Stimulated activated CD4-positive, alpha-beta T cell treated with anti-CD3 and anti-CD28 coated beads, Interleukin-12 subunit alpha, Interleukin-12 subunit beta, amount 100 ng/mL, for 24 hours (primary cell): ENCODE results near the gene SETD5.
A peak's percentile ranks its signal among the peaks of the same experiment; 100 is the strongest.

Experiments used
- DNase-seq, 2 experiments: peaks; one replicate each; pipeline ENCODE4 v3.0.0-alpha.2; 2020; ENCODE audit warnings: low read depth in 2 of 2

The SETD5 gene

GRCh38 chr3:9397332-9397905 lies at the start of gene SETD5:
SETD5 (plus strand) TSS chr3:9397615; CDS start chr3:9428939, 31,324 bp downstream.
- DNase-seq, result peak; percentile 99

DNA sequence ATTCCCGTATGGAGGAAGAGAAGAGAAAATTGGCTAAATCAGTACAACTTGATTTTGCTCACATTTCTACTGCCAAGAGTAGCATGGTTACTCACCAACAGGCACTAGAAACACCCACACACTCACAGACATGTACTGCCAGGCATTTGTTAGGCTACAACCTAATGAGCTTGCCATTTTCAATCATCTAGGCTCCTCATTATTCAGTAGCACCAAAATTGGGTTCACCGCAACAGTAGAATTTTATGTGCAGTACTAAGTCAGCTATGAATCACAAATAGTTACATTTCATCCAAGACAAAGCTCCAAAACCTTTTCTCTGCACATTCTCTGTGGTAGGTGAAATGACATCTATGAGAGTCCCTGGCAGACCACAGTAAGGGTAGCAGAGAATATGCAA lies 49.5 kb upstream of the SETD5 start:
- no peak for DNase-seq

- no peak for DNase-seq
These were observed 47.9 kb upstream of the SETD5 start for GRCh38 chr3:9349321-9350117.

DNA sequence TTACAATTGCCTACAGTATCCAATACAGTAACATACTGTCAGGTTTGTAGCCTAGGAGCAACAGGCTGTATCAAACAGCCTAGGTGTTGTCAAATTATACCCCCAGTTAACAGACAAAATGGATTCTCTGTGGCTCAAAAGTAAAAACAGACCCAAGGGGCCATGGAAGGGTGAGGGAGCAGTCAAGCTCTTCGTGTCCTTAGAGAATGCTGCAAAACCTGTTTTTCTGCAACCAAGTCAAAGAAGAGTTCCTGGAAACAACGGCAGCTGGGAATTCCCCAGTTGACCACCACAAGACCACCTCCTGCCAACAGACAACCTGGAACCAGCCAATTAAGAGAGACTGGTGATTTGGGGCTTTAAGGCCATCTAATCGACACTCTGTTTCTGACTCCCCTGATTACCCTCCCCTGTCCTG lies 45.7 kb upstream of the SETD5 start:
- DNase-seq, result no peak

DNA sequence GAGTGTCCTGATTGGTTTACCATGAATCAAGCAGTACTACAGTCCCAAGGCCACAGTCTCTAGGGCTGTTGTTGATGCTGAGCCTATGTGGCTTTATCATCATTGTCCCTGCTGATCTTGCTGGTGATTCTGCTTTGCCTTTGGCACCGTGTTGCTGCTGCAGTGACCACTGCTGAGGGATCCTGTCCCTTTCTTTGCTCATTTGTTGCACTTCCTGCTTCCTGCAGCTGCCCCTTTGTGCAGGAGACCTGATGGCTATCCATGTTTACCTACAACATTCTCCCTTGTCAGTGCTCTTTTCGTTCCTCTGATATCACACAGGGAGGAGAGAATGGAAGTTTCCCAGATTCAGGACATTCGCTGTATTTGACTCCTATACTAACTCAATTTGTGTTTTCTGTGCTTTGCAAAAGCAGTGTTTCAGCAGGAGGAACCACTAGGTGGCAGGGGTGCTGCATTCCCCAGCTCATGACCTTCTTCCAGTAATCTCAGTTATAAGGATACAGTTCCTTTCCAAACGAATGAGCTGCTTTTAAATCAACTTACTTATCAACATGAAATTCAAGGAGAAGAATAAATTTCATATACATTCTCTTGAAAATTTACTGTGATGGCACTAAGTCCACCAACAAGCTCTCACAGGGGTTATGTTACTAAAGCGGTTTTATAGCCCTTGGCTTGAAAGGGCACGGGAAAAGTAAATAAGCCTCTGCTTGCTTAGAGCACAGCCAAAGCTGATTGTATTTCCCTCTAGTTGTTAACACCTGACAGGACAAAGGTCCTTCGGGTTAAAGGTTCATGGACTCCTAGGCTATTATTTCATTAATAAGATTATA lies 44.3 kb upstream of the SETD5 start:
- DNase-seq, result peak in 1 of 2 experiments; percentile 42

GRCh38 chr3:9361691-9362388 lies 35.6 kb upstream of the SETD5 start:
- no peak for DNase-seq

GRCh38 chr3:9362731-9363530 lies 34.5 kb upstream of the SETD5 start, which contains the start of gene THUMPD3:
THUMPD3 (plus strand) TSS chr3:9363054; CDS start chr3:9365069, 2,015 bp downstream.
- DNase-seq, result peak; percentile 88 to 90

GRCh38 chr3:9369508-9369907 lies 27.9 kb upstream of the SETD5 start:
- no peak for DNase-seq

- DNase-seq, result no peak
These were observed 23.9 kb upstream of the SETD5 start for GRCh38 chr3:9373465-9373864.

GRCh38 chr3:9377981-9378380 lies 19.4 kb upstream of the SETD5 start:
- no peak for DNase-seq

DNA sequence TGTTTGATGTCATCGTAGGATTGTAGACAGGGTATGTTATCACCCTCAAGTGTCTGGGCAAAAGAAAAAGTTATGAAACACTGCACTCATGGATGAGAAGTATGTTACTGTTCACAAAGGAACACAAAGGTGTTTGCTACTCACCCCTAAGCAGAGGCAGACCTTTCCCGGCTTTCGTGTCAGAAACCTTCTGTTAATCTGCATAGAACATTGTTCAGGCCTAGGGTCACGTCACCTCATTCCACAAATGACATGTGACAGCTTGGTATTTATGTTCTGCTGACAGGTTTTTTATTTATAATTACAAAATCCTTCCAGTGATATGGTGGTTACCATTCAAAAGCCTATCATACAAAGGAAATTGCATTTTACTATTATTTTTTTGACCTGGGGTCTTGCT lies 18.1 kb upstream of the SETD5 start:
- DNase-seq, result no peak

DNA sequence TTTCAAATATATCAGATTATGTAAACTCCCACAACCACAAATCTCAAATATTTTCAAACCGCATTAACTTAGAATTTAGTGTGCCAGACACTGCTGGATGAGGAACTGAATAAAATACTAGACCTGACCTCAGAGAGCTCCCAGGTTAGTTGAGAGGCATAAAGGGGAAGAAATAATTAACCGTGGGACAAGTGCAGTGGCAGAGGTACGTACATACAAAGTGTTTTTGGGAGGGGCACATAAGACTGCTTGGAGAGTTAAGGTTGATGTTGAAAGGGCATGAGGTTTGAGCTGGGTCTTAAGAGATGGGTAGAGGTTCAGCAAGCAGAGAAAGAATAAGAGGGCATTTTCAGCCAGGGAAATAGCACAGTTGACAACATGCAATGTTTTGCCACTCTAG lies 17.4 kb upstream of the SETD5 start:
- no peak for DNase-seq

- DNase-seq, result no peak
These were observed 13.1 kb upstream of the SETD5 start for GRCh38 chr3:9384141-9384828.

- DNase-seq, result no peak
These were observed 12.0 kb upstream of the SETD5 start for GRCh38 chr3:9385187-9386077.

DNA sequence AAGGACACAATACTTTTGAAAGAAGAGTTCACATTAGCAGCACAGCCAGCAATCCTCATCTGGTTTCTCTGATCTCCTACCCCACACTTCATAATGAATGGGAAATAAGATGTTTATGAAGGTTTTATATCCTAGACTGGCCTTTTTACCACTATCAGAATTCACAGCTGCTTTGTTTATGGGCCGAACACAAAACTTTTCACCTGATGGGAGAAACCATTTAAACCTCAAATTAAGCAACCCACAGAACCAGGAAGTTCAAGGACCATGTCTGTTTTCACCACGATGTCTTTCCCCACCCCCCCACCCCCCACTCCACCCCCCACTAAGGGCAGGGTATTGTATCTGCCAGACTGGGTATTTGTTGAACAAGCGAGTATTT lies 11.3 kb upstream of the SETD5 start:
- DNase-seq, result no peak

DNA sequence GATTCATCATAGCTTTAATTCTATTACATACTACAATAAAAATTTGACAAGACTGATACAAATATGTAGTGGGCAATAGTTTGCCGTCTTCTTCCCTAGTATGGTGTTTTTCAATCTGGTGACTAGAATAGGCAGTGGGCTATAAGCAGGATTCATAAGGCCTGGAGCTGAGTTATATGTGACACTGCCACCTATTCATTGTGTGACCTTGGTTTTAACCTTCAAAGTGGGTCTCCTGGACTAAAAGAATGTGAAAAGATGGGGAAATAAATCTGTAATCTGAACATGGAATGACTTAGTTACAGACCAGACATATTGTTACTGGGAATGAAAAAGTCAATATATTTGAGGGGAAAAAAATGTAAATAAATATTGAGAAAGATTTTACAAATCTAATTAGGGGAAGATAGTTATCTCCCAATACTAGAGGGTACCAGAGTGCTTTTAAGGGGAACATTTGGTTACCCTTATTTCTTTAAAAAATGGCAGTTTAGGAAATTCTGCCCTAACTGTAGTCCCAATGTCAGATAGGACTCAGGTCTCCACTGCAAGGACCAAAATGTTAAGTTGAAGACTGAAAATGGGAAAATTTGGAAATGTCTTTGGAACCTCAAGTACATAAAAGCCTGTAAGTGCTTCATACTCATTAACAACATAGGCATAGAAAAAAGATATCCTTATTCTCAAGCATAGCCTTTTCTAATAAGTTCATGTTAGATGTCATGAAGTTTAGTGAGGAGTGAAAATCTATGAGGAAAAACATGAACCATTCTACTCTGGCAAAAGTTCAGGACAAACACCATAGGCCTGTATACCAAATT lies 10.7 kb upstream of the SETD5 start:
- DNase-seq, result no peak

- no peak for DNase-seq
These were observed 10.1 kb upstream of the SETD5 start for GRCh38 chr3:9387322-9387655.

DNA sequence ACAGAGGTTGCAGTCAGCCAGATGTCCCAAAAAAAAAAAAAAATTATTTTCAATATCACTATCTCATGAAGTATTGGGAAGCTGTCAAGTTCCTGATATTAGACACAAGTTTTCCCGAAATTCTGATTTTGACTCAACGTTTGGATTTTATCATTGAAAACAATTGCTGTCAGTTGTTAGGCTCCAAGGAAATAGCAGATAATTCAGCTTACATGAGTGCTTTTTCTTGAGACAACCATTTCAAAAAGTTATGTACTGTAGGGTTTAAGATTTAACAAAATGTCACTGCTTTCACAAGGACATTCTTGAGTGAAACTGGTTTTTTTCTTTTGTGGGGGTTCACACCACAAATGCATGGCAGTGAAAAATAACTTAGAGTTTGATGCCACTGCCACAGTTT lies 9.3 kb upstream of the SETD5 start:
- DNase-seq, result no peak
